Gastrocnemius medialis (tissue), 4 donors: ENCODE measurements around the gene ZNF561.

ENCODE experiments used
- POLR2A ChIP-seq, 2 donors: fragments of 450-650 bp; IDR thresholded peaks; one replicate each; pipeline ENCODE4 v1.6.1; 2017; ENCODE audit warnings: antibody characterized with exemption in 2 of 2, mild to moderate bottlenecking in 2 of 2, moderate library complexity in 2 of 2
- TF ChIP-seq, protein P1 (sequence below), 5 experiments: fragments of 450-650 bp in 3 of 5; fragments of 200-600 bp in 2 of 5; sonication (generic) in 2 of 5; IDR thresholded peaks in 4 of 5; conservative IDR thresholded peaks in 1 of 5; 1 replicate in 4 of 5; 2 replicates in 1 of 5; pipeline ENCODE4 v1.5.1; 2016 to 2019; ENCODE audit warnings: antibody characterized with exemption in 5 of 5, mild to moderate bottlenecking in 3 of 5, moderate library complexity in 3 of 5

DNA sequence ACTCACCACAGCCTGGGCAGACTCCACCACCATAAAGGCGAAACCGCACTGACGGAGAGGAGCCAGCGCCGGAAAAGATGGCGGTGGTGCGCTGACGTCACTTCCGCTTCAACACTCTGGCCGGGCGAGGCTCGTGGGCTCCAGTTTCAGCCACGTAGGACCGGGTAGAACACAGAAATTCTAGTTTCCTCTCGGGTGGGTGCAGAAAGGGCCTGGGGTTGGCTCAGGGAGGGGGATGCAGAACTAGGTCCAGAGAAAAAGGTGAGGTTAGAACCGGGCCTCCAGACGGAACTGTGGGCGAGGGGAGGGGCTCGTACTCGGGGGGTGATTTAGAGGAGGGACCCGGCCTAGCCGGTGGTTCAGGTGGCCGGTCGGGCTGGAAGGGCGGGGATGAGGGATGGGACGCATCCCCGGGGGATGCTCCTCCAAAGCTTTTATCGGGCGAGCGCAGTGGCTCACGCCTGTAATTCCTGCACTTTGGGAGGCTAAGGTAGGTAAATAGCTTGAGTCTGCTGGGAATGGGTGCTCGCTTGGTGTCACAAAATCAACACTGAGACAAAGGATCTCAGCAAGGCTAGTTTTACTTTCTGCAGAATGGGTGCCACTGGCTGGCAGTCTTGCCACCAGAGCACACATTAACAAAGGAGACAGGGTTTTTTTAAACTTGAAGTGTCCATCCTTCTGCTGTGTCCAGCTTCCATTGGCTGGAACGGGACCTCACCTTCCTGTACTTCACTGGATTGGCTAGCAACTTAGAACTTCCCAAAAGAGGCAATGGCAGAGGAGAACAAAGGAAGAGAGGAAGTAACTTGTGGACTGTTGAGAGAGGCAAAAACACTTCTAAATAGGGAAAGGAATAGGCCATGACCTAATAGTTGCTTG, at the start of gene ZNF561:
- TF ChIP-seq, protein P1, sequence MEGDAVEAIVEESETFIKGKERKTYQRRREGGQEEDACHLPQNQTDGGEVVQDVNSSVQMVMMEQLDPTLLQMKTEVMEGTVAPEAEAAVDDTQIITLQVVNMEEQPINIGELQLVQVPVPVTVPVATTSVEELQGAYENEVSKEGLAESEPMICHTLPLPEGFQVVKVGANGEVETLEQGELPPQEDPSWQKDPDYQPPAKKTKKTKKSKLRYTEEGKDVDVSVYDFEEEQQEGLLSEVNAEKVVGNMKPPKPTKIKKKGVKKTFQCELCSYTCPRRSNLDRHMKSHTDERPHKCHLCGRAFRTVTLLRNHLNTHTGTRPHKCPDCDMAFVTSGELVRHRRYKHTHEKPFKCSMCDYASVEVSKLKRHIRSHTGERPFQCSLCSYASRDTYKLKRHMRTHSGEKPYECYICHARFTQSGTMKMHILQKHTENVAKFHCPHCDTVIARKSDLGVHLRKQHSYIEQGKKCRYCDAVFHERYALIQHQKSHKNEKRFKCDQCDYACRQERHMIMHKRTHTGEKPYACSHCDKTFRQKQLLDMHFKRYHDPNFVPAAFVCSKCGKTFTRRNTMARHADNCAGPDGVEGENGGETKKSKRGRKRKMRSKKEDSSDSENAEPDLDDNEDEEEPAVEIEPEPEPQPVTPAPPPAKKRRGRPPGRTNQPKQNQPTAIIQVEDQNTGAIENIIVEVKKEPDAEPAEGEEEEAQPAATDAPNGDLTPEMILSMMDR (IDR thresholded peaks at IDR 0.05 in 4 of 5, conservative IDR thresholded peaks at IDR 0.05 in 1 of 5): no peak
- TF ChIP-seq POLR2A (IDR thresholded peaks at IDR 0.05): no peak
